HG02759 (cell line): ENCODE measurements around the gene ESPN.
"Not testable (repeated sequence)": the region's sequence is repeated elsewhere in the genome, so short reads cannot be mapped to it uniquely, and the experiment has no call there.

Source experiments
- ATAC-seq: cut with Tn5 transposase; IDR thresholded peaks from one replicate; pipeline ENCODE4 v1.9.1; 2021; ENCODE audit warnings: mild to moderate bottlenecking, moderate library complexity; ENCODE audit not compliant: unreplicated experiment

The ESPN gene

GRCh38 chr1:6427441-6428390 is 3.1 kb downstream of the ESPN start:
- ATAC-seq, result no peak

- ATAC-seq, result not testable (repeated sequence)
These were observed 3.9 kb downstream of the ESPN start for GRCh38 chr1:6428453-6428852.

GRCh38 chr1:6429660-6430411 is 5.3 kb downstream of the ESPN start:
- ATAC-seq, result not testable (repeated sequence)

- ATAC-seq, result not testable (repeated sequence)
These were observed 7.3 kb downstream of the ESPN start for GRCh38 chr1:6431645-6432579.

- no peak for ATAC-seq
These were observed 9.6 kb downstream of the ESPN start for GRCh38 chr1:6434186-6434585.

GRCh38 chr1:6435129-6435528 is 10.6 kb downstream of the ESPN start:
- no peak for ATAC-seq

GRCh38 chr1:6435547-6435946 is 11.0 kb downstream of the ESPN start:
- no peak for ATAC-seq

GRCh38 chr1:6436277-6436676 is 11.7 kb downstream of the ESPN start:
- ATAC-seq, result not testable (repeated sequence)

GRCh38 chr1:6437012-6437700 is 12.6 kb downstream of the ESPN start:
- ATAC-seq, result not testable (repeated sequence)

- peak; percentile 50 for ATAC-seq
These were observed 13.5 kb downstream of the ESPN start for GRCh38 chr1:6438047-6438525.

- peak; percentile 56 for ATAC-seq
These were observed 15.9 kb downstream of the ESPN start for GRCh38 chr1:6440198-6441126.

- no peak for ATAC-seq
These were observed 17.0 kb downstream of the ESPN start for GRCh38 chr1:6441586-6441985.

- no peak for ATAC-seq
These were observed 19.0 kb downstream of the ESPN start for GRCh38 chr1:6443339-6444115.

GRCh38 chr1:6444377-6444776 is 19.8 kb downstream of the ESPN start:
- no peak for ATAC-seq

- no peak for ATAC-seq
These were observed 20.6 kb downstream of the ESPN start for GRCh38 chr1:6445062-6445763.

GRCh38 chr1:6445929-6446328 is 21.4 kb downstream of the ESPN start:
- ATAC-seq, result not testable (repeated sequence)

- no peak for ATAC-seq
These were observed 22.1 kb downstream of the ESPN start for GRCh38 chr1:6446665-6447015.
